ENCODE data around the gene MYOZ1.

MYOZ1 gene

GRCh38 chr10:73591935-73592699 lies 49.2 kb downstream of the MYOZ1 start:
- DNase-seq: peak; percentile 67

DNA sequence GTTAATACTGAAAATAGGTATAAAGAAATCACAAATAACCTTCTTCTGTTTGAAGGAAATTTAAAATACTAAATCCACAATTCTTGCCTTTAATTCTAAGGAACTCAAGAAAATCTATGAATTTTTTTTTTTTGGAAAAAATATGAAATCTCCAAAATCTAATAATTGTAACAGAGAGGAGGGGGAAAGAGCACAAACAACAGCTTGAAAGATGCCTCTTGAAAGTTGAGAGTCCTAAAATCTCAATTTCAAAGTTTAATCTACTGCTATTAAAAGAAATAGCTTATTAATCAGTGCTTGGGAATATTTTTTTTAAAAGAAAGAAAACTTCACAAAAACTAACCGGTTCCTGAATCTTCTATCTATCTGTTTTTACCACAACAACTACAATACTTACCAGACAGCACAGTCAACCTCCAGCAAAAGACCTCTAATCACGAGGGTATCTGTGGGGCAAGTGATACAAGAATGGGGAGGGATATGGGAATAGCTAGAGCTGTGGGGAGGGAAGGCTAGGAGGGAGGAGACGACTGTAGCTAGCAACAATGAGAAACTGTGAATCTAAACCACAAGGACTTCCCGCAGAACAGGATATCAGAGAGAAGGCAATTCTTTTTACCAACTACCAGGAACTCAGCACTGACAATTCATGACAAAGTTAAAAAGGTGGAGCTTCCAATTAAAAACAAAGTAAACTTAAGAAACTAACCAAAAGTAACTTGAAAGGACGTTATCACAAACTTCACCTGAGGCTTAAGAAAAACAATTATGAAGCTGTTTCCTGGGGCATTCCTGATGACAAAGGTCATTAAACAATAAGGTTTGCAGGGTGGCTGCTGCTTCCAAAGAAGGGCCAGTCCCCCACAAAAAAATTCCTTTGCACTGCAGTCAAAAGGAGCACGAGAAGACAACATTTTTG lies 50.1 kb downstream of the MYOZ1 start, which contains the start of gene USP54:
USP54 (minus strand) TSS at position 462 of the 919 bp plus-strand sequence. CDS start 15,684 bp downstream, outside the sequence.
- peak; percentile 92 for DNase-seq

DNA sequence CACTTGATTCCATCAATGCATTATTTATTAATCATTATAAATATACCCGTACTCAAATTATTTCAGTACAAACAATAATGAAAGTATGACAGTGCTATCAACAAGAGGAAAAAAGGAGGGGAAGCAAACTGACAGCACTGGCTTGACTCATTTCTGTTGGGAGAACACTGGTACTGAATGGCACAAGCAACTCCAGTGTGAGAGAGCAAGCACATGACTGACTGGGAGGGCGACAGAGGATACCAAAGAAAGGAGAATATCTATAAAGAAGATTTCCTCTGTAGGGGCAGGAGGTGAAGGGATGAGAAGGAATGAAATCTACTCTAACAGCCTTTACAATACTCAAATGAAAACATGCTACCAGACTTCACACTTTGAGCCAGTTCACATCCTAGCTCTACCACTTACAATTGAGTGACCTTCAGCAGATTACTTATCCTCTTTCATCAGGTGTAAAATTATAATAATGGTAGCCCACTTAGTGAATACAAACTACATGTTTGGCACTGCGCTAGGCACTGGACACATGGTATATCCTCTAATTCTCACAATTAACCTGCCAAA lies 51.6 kb downstream of the MYOZ1 start:
- peak; percentile 65 for DNase-seq

DNA sequence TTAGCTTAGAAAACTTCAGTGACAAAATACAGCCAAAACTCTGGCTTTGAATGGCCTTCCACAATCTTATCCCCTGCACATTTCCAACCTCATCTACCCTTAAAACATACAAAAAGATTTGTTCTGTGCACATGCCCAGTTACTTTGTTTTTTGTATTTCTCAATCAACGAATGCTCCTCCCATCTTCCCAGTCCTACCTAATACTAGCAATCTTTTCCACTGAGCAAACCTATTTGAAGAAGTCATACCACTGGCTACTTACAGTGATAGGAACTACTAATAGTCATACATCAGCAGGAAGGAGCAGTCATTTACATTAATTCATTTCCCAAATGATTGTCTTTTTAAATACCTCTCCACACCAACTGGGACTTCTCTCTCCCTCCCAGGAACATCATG lies 52.6 kb downstream of the MYOZ1 start:
- DNase-seq: no peak

- DNase-seq: no peak
Observed at GRCh38 chr10:73586583-73586984, 54.7 kb downstream of the MYOZ1 start.

GRCh38 chr10:73585327-73585726 lies 55.9 kb downstream of the MYOZ1 start:
- no peak for DNase-seq

DNA sequence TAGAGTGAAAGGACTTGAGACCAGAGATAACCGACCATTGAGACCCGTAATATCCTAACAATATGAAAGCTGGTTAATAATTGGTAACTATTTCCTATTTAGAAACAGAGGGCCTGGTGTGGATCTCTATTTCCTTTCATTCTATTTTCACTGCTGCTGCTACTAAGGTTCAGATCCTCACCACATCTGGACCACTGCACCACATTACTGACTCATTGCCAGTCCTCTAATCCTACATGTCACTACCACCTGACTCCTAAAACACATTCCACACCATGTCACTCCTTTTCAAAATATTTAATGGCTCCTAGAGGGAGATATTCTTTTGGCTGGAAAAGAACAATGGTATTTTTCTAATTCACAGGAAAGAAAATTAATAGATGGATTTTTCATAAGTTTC lies 56.5 kb downstream of the MYOZ1 start:
- no peak for DNase-seq

DNA sequence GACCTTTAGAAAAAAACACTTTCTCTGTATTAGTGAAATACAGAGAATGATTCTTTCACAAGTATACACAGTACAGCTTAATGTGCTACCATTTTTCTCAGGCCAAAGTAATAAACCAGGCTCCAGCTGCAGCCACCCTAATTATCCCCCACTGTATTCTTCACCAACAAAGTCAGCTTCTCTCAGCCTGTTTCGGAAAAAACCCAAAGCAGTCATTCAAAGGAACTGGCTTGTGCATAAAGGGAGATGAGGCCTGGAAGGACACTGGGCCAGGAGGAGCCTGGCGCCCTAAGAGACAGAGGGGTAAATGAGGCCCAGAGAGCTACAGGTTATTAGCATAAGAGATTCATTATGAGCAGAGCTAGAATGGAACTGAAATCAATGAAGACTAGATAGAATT lies 59.4 kb downstream of the MYOZ1 start:
- no peak for DNase-seq

Measured in kidney glomerular epithelial cell (primary cell).